AG09309 (cell line): ENCODE data around the gene ATP8A2.

ENCODE experiments used
- DNase-seq: peaks from one replicate; pipeline ENCODE4 v3.0.0-alpha.2; 2010; ENCODE audit warnings: low read depth
- H3K4me3 ChIP-seq: 2 replicates; pipeline ENCODE4 v1.5.1; 2011; ENCODE audit warnings: mild to moderate bottlenecking, low read depth, low read length, moderate library complexity; ENCODE audit not compliant: control insufficient read depth
- TF ChIP-seq, protein P1 (sequence below): IDR thresholded peaks from 2 replicates; pipeline ENCODE4 v1.5.1; 2011; ENCODE audit warnings: mild to moderate bottlenecking, low read depth, low read length, inconsistent platforms; ENCODE audit not compliant: insufficient read depth, control insufficient read depth; ENCODE audit errors: missing control alignments

Gene ATP8A2

DNA sequence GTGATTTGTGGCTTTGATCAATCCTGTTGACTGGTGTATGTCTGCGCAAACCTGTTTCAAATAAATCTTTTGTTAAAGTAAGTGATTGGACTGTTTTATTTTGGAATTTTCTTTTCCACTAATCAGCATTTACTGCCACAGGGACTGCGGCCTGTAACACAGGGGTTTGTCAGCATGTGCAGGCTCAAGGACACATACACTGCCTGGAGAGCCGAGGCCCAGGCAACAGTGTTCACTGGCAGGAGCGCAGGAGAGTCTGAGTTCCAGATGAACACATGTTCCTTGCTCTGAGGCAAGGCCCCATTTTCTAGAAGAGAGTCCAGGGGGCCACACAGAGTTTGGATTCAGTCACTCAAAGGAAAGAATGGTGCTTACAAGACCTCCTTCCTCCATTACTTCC is 654.0 kb downstream of the ATP8A2 start:
- H3K4me3 ChIP-seq = no peak overlapping the region
- no peak for DNase-seq
- TF ChIP-seq, protein P1, sequence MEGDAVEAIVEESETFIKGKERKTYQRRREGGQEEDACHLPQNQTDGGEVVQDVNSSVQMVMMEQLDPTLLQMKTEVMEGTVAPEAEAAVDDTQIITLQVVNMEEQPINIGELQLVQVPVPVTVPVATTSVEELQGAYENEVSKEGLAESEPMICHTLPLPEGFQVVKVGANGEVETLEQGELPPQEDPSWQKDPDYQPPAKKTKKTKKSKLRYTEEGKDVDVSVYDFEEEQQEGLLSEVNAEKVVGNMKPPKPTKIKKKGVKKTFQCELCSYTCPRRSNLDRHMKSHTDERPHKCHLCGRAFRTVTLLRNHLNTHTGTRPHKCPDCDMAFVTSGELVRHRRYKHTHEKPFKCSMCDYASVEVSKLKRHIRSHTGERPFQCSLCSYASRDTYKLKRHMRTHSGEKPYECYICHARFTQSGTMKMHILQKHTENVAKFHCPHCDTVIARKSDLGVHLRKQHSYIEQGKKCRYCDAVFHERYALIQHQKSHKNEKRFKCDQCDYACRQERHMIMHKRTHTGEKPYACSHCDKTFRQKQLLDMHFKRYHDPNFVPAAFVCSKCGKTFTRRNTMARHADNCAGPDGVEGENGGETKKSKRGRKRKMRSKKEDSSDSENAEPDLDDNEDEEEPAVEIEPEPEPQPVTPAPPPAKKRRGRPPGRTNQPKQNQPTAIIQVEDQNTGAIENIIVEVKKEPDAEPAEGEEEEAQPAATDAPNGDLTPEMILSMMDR = no peak

DNA sequence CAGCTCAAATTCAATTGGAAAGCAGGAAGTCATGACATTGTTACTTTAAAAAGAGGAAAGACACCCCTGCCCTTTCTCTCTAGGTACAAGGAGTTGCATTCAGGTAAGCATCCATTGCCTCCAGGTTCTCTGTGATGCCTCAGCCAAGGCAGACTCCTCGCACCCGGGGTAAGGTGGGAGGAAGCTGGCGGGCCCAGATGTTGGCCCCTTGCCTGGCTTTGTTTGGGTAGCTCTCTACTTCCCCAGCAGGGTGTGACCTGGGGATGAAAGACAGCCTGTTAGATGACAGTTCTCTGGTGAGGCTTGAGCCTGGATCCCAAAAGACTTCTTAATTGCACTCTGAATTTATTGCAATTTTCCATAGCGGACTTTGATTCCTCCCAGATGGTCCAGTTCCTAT is 654.4 kb downstream of the ATP8A2 start:
- no peak overlapping the region for H3K4me3 ChIP-seq
- DNase-seq = no peak
- TF ChIP-seq, protein P1 = no peak

DNA sequence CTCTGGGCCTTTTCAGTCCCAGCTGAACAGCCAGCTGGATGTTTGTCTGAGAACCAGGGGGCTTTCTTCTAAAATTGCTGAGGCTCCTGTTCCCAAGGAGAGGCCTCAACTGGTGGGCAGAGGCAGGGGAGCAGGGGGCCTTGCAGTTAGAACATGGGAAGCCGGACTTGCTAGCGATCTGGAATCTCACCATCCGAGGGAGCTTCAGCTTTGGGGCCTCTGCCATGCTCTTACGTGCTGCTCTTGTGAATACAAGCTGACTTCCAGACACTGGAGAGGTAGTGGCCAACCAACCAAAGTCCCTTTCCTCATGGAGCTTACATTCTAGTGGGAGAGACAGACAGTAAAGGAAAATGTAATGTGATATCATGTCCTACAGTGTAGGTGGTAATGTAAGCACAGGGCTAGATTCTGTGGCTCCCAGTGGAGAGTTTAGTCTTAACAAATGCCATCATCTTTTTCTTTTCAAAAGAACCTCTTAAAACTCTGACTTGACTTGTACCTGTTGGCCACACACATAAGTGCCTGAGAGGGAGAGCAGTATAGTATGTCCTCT is 657.9 kb downstream of the ATP8A2 start:
- no peak overlapping the region for H3K4me3 ChIP-seq
- DNase-seq = no peak
- TF ChIP-seq, protein P1 = no peak

DNA sequence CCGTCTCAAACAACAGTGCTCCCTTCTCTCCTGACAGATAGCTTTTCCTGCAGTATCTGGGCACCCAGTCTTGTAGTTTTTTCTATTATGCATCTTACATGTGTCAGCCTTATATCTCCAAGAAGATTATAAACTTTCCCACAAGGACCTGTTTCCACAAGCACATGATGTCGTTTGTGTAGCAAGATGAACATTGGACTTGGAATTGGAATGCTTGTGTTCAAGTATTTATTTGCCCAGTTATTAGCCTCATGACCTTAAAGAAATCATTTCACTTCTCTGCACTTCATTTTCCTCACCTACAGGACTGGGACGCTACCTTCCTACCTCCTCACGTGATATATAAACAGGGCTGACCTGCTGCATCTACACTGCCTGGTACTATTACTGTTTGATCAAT is 658.6 kb downstream of the ATP8A2 start:
- H3K4me3 ChIP-seq = no peak overlapping the region
- TF ChIP-seq, protein P1 = no peak
- no peak for DNase-seq

DNA sequence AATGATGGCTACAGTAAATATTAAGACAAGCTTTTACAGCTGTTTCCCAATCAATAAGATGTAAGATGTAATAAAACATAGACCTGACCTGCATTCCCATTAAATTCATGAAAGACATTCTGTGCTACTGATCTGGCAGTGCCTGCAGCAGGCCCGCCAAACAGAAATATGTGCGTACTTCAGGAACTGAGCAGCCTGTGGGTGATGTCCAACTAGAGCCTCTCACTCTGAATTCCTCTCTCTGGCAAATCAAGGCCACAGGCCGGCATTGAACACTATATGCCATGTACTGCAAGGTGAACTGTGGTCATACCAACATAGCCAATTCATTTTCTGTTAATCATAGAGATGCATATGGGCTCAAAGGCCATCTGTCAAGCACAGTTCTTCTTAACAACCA is 662.2 kb downstream of the ATP8A2 start:
- TF ChIP-seq, protein P1 = no peak
- DNase-seq = no peak
- H3K4me3 ChIP-seq = no peak overlapping the region

DNA sequence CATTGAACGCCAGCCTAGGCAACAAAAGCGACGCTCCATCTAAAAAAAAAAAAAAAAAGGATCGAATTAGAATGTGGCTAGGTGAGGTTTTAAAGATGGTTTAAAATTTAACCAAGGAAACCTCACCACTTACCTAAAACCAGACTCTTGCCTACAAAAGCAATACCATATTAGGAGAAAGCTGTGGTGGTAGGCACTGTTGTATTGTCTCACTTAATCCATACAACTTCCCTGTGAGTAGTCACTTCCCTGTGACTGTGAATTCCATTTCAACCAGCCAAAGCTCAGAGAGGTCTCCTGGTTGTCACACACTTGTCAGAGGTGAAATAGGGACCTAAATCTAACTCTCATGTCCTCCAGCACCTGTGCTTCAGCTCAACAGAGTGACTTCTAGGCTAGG is 664.6 kb downstream of the ATP8A2 start:
- TF ChIP-seq, protein P1 = no peak
- no peak overlapping the region for H3K4me3 ChIP-seq
- DNase-seq = no peak

DNA sequence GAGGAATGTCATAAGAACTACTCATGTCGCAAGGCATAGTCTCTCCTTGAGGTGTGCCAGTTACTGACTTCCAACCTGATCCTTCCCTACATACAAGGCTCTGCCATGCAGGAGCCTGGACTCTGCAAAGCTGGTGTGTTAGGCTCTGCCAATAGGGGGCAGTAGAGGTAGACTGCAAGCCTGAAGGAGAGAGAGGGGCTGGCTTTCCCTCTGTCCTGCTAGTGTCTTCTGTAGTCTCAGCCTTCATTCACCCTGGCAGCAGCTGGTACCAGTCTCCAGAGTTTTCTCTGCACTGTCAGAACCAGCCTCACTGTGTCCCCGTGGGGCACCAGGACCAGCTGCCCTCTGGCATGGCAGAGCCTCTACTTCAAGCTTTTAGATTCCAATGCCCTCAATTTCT is 665.5 kb downstream of the ATP8A2 start:
- TF ChIP-seq, protein P1 = peak; percentile 42
- DNase-seq = no peak
- no peak overlapping the region for H3K4me3 ChIP-seq
